ENCODE data around the gene IGFBP1.

The IGFBP1 gene

DNA sequence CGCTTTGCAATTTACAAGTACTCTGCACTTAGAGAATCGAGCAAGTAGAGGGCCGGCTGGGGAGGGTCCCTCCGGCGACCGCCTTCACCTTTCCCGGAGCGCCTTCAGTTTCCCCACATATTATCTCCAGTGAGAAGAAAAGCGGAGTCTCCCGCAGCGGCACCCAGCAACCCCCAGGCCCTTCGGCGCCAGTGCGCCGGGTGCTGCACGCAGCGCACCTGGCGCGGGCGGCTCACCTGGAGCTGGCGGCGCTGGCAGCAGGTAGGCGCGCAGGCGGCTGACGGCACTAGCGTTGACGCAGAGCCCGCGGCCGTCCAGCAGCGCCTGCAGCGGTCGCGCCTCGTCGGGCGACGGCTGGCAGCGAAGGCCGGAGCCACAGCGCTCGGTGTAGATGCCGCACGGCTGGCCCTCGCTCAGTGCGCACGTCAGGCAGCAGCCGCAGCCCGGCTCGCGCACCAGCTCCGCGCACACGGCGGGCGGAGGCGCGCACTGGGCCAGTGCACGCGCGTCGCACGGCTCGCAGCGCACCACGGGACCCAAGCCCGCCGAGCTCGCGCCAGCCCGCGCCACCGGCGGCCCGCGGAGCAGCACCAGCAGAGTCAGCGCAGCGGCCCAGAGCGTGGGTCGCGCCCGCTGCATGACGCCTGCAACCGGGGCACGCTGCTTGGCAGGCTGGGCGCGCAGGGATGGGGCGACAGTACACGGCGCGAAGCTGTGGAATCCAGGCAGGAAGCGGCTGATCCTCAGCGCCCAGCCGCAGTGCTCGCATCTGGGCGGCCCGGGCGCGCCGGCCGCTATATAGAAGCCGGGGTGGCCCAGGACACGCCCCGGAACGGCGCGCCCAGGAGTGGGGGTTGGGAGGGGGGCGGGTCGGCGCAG is 32.5 kb downstream of the IGFBP1 start, which contains the start of gene IGFBP3 (continued):
- TF ChIP-seq, protein P1, sequence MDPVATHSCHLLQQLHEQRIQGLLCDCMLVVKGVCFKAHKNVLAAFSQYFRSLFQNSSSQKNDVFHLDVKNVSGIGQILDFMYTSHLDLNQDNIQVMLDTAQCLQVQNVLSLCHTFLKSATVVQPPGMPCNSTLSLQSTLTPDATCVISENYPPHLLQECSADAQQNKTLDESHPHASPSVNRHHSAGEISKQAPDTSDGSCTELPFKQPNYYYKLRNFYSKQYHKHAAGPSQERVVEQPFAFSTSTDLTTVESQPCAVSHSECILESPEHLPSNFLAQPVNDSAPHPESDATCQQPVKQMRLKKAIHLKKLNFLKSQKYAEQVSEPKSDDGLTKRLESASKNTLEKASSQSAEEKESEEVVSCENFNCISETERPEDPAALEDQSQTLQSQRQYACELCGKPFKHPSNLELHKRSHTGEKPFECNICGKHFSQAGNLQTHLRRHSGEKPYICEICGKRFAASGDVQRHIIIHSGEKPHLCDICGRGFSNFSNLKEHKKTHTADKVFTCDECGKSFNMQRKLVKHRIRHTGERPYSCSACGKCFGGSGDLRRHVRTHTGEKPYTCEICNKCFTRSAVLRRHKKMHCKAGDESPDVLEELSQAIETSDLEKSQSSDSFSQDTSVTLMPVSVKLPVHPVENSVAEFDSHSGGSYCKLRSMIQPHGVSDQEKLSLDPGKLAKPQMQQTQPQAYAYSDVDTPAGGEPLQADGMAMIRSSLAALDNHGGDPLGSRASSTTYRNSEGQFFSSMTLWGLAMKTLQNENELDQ (tag by site-specific recombination; IDR thresholded peaks at IDR 0.05; ENCODE audit: low read depth): no peak
- TF ChIP-seq, protein P2, sequence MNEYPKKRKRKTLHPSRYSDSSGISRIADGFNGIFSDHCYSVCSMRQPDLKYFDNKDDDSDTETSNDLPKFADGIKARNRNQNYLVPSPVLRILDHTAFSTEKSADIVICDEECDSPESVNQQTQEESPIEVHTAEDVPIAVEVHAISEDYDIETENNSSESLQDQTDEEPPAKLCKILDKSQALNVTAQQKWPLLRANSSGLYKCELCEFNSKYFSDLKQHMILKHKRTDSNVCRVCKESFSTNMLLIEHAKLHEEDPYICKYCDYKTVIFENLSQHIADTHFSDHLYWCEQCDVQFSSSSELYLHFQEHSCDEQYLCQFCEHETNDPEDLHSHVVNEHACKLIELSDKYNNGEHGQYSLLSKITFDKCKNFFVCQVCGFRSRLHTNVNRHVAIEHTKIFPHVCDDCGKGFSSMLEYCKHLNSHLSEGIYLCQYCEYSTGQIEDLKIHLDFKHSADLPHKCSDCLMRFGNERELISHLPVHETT (tag by site-specific recombination; IDR thresholded peaks at IDR 0.05): no peak
- TF ChIP-seq, protein P3, sequence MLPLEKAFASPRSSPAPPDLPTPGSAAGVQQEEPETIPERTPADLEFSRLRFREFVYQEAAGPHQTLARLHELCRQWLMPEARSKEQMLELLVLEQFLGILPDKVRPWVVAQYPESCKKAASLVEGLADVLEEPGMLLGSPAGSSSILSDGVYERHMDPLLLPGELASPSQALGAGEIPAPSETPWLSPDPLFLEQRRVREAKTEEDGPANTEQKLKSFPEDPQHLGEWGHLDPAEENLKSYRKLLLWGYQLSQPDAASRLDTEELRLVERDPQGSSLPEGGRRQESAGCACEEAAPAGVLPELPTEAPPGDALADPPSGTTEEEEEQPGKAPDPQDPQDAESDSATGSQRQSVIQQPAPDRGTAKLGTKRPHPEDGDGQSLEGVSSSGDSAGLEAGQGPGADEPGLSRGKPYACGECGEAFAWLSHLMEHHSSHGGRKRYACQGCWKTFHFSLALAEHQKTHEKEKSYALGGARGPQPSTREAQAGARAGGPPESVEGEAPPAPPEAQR (tag by site-specific recombination; IDR thresholded peaks at IDR 0.05): no peak
- TF ChIP-seq KLF10 (tag by site-specific recombination; IDR thresholded peaks at IDR 0.05) (no peak), TRIM28 (IDR thresholded peaks at IDR 0.05; ENCODE audit: borderline replicate concordance, low read length) (no peak), ZNF571 (tag by site-specific recombination; IDR thresholded peaks at IDR 0.05) (no peak), ZNF48 (tag by site-specific recombination; IDR thresholded peaks at IDR 0.05) (no peak), YY2 (tag by site-specific recombination; IDR thresholded peaks at IDR 0.05) (no peak), ZNF654 (tag by site-specific recombination; IDR thresholded peaks at IDR 0.05; ENCODE audit: low read depth) (no peak), OVOL3 (tag by site-specific recombination; IDR thresholded peaks at IDR 0.05) (no peak), SP3 (tag by site-specific recombination; IDR thresholded peaks at IDR 0.05) (0 out of 2 replicates have a peak, but pooled peaks have one; percentile 13), ZNF350 (tag by site-specific recombination; IDR thresholded peaks at IDR 0.05) (no peak), HOXC10 (CRISPR knock-in tag; IDR thresholded peaks at IDR 0.05) (0 out of 2 replicates have a peak, but pooled peaks have one; percentile 74), ZIC2 (tag by site-specific recombination; IDR thresholded peaks at IDR 0.05) (0 out of 2 replicates have a peak, but pooled peaks have one; percentile 13)
- TF ChIP-seq, protein P4, sequence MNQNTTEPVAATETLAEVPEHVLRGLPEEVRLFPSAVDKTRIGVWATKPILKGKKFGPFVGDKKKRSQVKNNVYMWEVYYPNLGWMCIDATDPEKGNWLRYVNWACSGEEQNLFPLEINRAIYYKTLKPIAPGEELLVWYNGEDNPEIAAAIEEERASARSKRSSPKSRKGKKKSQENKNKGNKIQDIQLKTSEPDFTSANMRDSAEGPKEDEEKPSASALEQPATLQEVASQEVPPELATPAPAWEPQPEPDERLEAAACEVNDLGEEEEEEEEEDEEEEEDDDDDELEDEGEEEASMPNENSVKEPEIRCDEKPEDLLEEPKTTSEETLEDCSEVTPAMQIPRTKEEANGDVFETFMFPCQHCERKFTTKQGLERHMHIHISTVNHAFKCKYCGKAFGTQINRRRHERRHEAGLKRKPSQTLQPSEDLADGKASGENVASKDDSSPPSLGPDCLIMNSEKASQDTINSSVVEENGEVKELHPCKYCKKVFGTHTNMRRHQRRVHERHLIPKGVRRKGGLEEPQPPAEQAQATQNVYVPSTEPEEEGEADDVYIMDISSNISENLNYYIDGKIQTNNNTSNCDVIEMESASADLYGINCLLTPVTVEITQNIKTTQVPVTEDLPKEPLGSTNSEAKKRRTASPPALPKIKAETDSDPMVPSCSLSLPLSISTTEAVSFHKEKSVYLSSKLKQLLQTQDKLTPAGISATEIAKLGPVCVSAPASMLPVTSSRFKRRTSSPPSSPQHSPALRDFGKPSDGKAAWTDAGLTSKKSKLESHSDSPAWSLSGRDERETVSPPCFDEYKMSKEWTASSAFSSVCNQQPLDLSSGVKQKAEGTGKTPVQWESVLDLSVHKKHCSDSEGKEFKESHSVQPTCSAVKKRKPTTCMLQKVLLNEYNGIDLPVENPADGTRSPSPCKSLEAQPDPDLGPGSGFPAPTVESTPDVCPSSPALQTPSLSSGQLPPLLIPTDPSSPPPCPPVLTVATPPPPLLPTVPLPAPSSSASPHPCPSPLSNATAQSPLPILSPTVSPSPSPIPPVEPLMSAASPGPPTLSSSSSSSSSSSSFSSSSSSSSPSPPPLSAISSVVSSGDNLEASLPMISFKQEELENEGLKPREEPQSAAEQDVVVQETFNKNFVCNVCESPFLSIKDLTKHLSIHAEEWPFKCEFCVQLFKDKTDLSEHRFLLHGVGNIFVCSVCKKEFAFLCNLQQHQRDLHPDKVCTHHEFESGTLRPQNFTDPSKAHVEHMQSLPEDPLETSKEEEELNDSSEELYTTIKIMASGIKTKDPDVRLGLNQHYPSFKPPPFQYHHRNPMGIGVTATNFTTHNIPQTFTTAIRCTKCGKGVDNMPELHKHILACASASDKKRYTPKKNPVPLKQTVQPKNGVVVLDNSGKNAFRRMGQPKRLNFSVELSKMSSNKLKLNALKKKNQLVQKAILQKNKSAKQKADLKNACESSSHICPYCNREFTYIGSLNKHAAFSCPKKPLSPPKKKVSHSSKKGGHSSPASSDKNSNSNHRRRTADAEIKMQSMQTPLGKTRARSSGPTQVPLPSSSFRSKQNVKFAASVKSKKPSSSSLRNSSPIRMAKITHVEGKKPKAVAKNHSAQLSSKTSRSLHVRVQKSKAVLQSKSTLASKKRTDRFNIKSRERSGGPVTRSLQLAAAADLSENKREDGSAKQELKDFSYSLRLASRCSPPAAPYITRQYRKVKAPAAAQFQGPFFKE (tag by site-specific recombination; IDR thresholded peaks at IDR 0.05; ENCODE audit: borderline replicate concordance): no peak
- TF ChIP-seq, protein P5, sequence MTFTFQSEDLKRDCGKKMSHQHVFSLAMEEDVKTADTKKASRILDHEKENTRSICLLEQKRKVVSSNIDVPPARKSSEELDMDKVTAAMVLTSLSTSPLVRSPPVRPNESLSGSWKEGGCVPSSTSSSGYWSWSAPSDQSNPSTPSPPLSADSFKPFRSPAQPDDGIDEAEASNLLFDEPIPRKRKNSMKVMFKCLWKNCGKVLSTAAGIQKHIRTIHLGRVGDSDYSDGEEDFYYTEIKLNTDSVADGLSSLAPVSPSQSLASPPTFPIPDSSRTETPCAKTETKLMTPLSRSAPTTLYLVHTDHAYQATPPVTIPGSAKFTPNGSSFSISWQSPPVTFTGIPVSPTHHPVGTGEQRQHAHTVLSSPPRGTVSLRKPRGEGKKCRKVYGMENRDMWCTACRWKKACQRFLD (tag by site-specific recombination; IDR thresholded peaks at IDR 0.05): no peak
- TF ChIP-seq, protein P6, sequence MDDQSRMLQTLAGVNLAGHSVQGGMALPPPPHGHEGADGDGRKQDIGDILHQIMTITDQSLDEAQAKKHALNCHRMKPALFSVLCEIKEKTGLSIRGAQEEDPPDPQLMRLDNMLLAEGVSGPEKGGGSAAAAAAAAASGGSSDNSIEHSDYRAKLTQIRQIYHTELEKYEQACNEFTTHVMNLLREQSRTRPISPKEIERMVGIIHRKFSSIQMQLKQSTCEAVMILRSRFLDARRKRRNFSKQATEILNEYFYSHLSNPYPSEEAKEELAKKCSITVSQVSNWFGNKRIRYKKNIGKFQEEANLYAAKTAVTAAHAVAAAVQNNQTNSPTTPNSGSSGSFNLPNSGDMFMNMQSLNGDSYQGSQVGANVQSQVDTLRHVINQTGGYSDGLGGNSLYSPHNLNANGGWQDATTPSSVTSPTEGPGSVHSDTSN (CRISPR knock-in tag; IDR thresholded peaks at IDR 0.05): peak; percentile 69
- TF ChIP-seq, protein P7, sequence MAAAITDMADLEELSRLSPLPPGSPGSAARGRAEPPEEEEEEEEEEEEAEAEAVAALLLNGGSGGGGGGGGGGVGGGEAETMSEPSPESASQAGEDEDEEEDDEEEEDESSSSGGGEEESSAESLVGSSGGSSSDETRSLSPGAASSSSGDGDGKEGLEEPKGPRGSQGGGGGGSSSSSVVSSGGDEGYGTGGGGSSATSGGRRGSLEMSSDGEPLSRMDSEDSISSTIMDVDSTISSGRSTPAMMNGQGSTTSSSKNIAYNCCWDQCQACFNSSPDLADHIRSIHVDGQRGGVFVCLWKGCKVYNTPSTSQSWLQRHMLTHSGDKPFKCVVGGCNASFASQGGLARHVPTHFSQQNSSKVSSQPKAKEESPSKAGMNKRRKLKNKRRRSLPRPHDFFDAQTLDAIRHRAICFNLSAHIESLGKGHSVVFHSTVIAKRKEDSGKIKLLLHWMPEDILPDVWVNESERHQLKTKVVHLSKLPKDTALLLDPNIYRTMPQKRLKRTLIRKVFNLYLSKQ (tag by site-specific recombination; IDR thresholded peaks at IDR 0.05; ENCODE audit: borderline replicate concordance): no peak
- TF ChIP-seq, protein P8, sequence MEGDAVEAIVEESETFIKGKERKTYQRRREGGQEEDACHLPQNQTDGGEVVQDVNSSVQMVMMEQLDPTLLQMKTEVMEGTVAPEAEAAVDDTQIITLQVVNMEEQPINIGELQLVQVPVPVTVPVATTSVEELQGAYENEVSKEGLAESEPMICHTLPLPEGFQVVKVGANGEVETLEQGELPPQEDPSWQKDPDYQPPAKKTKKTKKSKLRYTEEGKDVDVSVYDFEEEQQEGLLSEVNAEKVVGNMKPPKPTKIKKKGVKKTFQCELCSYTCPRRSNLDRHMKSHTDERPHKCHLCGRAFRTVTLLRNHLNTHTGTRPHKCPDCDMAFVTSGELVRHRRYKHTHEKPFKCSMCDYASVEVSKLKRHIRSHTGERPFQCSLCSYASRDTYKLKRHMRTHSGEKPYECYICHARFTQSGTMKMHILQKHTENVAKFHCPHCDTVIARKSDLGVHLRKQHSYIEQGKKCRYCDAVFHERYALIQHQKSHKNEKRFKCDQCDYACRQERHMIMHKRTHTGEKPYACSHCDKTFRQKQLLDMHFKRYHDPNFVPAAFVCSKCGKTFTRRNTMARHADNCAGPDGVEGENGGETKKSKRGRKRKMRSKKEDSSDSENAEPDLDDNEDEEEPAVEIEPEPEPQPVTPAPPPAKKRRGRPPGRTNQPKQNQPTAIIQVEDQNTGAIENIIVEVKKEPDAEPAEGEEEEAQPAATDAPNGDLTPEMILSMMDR (tag by site-specific recombination; IDR thresholded peaks at IDR 0.05): no peak

Measured in HEK293 (cell line).